ENCODE measurements around the gene BCO1. TPM values are rescaled to one million over a fixed set of nuclear protein-coding genes. Genes with fewer than 3 reads are reported as not detected.

The BCO1 gene
- total and polyA plus RNA-seq, 12 donors, result 0.03 TPM; not detected in 11

DNA sequence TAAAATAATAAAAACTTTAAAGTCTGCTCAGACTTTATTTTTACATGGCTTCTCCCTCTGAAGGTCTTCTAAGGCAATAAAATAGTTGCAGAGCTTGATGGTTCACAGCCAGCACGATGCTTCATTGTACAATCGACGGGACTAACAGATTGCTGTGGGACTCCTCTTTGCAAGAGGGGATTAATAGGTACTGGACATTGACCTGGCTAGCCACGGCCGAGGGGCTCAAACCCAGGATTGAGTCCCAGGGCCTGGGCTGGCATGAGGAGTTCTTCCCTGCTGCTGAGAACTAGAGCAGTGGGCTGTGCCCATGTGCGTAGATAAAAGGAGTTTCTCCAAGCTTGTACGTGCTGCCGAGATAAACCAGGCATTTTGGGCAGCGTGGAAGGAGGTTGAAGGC lies 52.6 kb downstream of the BCO1 start:
- Histone ChIP-seq H3K9me3 (replicated peaks in 1 of 3) (no peaks in the 10 kb centered on the region), H3K27ac (no peak overlapping the region), H3K4me3 (no peak overlapping the region), H3K36me3 (replicated peaks in 1 of 2) (no peaks in the 10 kb centered on the region), H3K27me3 (no peaks in the 10 kb centered on the region), H3K4me1 (replicated peaks in 1 of 2) (no peaks in the 10 kb centered on the region)
- no peak for DNase-seq
- WGBS, 4 donors, result 88 to 95% (median 94%) methylated on average over 9 of the region's 9 CpGs
- intact Hi-C loops (cut with DNase I), result no loop called here
- TF ChIP-seq, protein P1, sequence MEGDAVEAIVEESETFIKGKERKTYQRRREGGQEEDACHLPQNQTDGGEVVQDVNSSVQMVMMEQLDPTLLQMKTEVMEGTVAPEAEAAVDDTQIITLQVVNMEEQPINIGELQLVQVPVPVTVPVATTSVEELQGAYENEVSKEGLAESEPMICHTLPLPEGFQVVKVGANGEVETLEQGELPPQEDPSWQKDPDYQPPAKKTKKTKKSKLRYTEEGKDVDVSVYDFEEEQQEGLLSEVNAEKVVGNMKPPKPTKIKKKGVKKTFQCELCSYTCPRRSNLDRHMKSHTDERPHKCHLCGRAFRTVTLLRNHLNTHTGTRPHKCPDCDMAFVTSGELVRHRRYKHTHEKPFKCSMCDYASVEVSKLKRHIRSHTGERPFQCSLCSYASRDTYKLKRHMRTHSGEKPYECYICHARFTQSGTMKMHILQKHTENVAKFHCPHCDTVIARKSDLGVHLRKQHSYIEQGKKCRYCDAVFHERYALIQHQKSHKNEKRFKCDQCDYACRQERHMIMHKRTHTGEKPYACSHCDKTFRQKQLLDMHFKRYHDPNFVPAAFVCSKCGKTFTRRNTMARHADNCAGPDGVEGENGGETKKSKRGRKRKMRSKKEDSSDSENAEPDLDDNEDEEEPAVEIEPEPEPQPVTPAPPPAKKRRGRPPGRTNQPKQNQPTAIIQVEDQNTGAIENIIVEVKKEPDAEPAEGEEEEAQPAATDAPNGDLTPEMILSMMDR (IDR thresholded peaks at IDR 0.05), result no peak
- no peak for TF ChIP-seq POLR2A (IDR thresholded peaks at IDR 0.05)

DNA sequence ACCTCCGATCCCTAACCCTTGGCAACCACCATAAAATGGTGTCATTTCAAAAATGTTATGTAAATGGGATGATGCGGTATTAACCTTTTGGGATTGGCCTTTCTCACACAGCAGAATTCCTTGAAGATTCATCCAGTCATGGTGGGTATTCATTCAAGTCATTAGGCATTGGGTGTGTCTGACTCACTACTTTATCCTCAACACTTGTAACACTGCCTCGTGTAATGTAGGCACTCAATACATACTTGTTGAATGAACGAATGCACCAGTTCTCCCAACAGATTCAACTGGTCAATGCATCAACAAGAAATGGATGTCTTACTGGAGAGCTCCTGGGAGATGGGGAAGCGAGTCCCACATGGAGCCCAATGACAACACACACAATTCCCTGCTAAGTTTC lies 54.4 kb downstream of the BCO1 start:
- Histone ChIP-seq H3K9me3 (replicated peaks in 1 of 3) (no peaks in the 10 kb centered on the region), H3K4me1 (replicated peaks in 1 of 2) (no peaks in the 10 kb centered on the region), H3K27ac (no peak overlapping the region), H3K36me3 (replicated peaks in 1 of 2) (no peaks in the 10 kb centered on the region), H3K4me3 (no peak overlapping the region), H3K27me3 (no peaks in the 10 kb centered on the region)
- DNase-seq, result no peak
- TF ChIP-seq, protein P1 (IDR thresholded peaks at IDR 0.05), result no peak
- TF ChIP-seq POLR2A (IDR thresholded peaks at IDR 0.05), result no peak
- whole genome bisulfite sequencing, 4 donors, result 75 to 86% (median 79%) methylated on average over 5 of the region's 5 CpGs
- intact Hi-C loops (cut with DNase I), result no loop called here

DNA sequence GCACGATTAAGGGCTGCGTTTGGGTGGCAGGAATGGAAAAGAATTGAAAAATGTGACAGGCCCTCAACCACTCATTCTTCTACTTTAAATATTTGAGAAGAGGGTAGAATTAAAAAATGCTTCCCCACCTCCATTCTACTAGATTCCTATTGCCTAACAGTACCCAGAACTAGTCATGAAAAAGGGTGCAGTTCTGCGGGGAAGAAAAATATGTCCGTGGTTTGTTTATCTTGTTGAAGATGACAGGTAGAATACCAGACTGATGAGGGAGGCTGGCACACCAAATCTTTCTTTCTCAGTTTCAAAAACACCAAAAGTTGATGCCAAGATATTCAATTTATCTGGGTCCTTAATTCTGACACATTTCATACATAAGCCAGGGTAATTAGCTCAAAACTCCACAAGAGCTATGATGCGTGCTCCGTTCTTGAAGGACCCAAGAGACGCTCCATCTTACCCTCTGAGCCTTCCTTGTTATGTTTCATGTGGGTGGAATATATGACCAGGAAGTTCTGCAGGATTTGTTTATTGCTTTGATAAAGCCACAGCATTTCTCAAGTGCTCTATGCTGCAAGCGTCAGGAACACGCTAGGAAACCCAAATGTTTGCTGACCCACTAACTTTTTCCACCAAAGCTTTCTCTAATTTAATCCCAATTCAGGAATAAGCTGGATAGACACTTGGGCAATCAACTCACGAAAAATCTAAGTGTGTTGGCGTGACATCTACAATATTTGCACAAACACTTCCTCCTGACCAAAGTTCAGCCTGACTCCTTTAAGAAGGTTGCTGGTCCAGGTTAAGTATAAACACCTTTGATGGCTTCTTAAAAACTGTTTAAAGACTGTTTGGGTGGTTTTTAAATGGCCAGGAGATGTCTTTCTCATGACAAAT lies 55.7 kb downstream of the BCO1 start:
- no peak overlapping the region for H3K27ac ChIP-seq
- no peaks in the 10 kb centered on the region for H3K27me3 ChIP-seq
- no peaks in the 10 kb centered on the region for H3K4me1 ChIP-seq (replicated peaks in 1 of 2)
- 77 to 80% (median 79%) methylated on average over 11 of the region's 11 CpGs for WGBS, 4 donors
- H3K4me3 ChIP-seq, result no peak overlapping the region
- TF ChIP-seq, protein P1 (IDR thresholded peaks at IDR 0.05), result no peak
- TF ChIP-seq POLR2A (IDR thresholded peaks at IDR 0.05), result no peak
- intact Hi-C loops (cut with DNase I), result no loop called here
- no peaks in the 10 kb centered on the region for H3K9me3 ChIP-seq (replicated peaks in 1 of 3)
- H3K36me3 ChIP-seq (replicated peaks in 1 of 2), result no peaks in the 10 kb centered on the region
- DNase-seq, result no peak

DNA sequence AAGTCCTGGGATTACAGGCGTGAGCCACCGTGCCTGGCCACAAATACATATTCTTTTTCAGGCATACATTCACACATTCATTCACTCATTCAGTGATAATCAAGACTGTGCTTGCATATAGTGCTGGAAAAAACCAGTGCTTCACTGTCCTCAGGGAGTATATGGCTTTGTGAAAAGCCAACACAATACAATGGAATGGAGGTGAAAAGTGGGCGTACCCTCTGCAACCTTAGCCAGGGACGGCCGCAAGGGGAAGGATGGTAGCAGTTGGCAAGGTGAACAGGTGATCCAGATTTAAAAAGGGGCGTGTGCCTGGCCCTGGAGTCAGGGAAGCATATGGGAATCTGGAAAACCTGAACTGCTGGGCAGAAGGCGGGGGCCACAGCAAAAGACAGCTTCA lies 58.1 kb downstream of the BCO1 start:
- H3K9me3 ChIP-seq (replicated peaks in 1 of 3), result no peaks in the 10 kb centered on the region
- TF ChIP-seq POLR2A (IDR thresholded peaks at IDR 0.05), result no peak
- TF ChIP-seq, protein P1 (IDR thresholded peaks at IDR 0.05), result no peak
- H3K36me3 ChIP-seq (replicated peaks in 1 of 2), result no peaks in the 10 kb centered on the region
- H3K4me1 ChIP-seq (replicated peaks in 1 of 2), result no peaks in the 10 kb centered on the region
- no peak overlapping the region for H3K4me3 ChIP-seq
- intact Hi-C loops (cut with DNase I), result no loop called here
- no peak for DNase-seq
- 78 to 92% (median 83%) methylated on average over 7 of the region's 7 CpGs for WGBS, 4 donors
- H3K27me3 ChIP-seq, result no peaks in the 10 kb centered on the region
- H3K27ac ChIP-seq, result no peak overlapping the region
